H1 (cell line): ENCODE results near the gene CCDC92B. TPM values are rescaled to one million over a fixed set of nuclear protein-coding genes. Genes with fewer than 3 reads are reported as not detected.
"Not testable (repeated sequence)": the region's sequence is repeated elsewhere in the genome, so short reads cannot be mapped to it uniquely, and the experiment has no call there.

Experiments used
- CTCF ChIA-PET: fragments of 300-600 bp; sonication (Branson Sonifier 250); formaldehyde crosslinking; loops from one replicate; lab custom pipeline; 2021; ENCODE audit not compliant: partially characterized antibody; lab: Charles Lee
- POLR2A ChIA-PET: fragments of 300-600 bp; sonication (Branson Sonifier 250); formaldehyde crosslinking; loops from one replicate; lab custom pipeline; 2021; ENCODE audit warnings: inconsistent platforms; ENCODE audit not compliant: partially characterized antibody; lab: Charles Lee
- DNase-seq, 2 experiments: peaks; one replicate each; pipeline versions ENCODE4 v3.0.0 to v3.0.0-alpha.2; 2010 to 2022; ENCODE audit warnings: low spot score in 2 of 2, low read depth in 1 of 2, mixed read lengths in 1 of 2
- FAIRE-seq: peaks from 2 replicates; lab custom pipeline; 2011; peaks lifted over from hg19 to GRCh38; lab: Jason Lieb, UNC
- H2AFZ ChIP-seq: 2 replicates; pipeline ENCODE4 v1.8.1; 2012; ENCODE audit warnings: low read length, inconsistent platforms
- H2AK5ac ChIP-seq: 2 replicates; pipeline ENCODE4 v1.6.1; 2013; ENCODE audit warnings: low read depth, low read length
- H2BK120ac ChIP-seq: replicated peaks from 2 replicates; pipeline ENCODE3; 2013; ENCODE audit warnings: low read depth, low read length, inconsistent platforms
- H2BK12ac ChIP-seq: 2 replicates; pipeline ENCODE4 v1.6.1; 2013; ENCODE audit warnings: low read depth, low read length
- H2BK15ac ChIP-seq: 2 replicates; pipeline ENCODE4 v1.6.1; 2013; ENCODE audit warnings: low read length
- H2BK20ac ChIP-seq: 2 replicates; pipeline ENCODE4 v1.6.1; 2013; ENCODE audit warnings: low read length
- H2BK5ac ChIP-seq: 2 replicates; pipeline ENCODE4 v1.6.1; 2013; ENCODE audit warnings: low read depth, low read length
- H3K14ac ChIP-seq: 2 replicates; pipeline ENCODE4 v1.6.1; 2013; ENCODE audit warnings: inconsistent platforms; ENCODE audit not compliant: insufficient read length
- H3K18ac ChIP-seq: 2 replicates; pipeline ENCODE4 v1.6.1; 2013; ENCODE audit warnings: low read length; ENCODE audit errors: extremely low read depth
- H3K23ac ChIP-seq: 2 replicates; pipeline ENCODE4 v1.6.1; 2013; ENCODE audit warnings: inconsistent platforms; ENCODE audit not compliant: insufficient read length
- H3K23me2 ChIP-seq: 2 replicates; pipeline ENCODE4 v1.6.1; 2013; ENCODE audit warnings: low read depth, low read length
- H3K27ac ChIP-seq: 2 replicates; pipeline ENCODE4 v1.6.1; 2011; ENCODE audit warnings: low read depth, low read length, inconsistent platforms
- H3K27me3 ChIP-seq, 4 experiments: replicated peaks in 1 of 4; 1 replicate in 1 of 4; 2 replicates in 3 of 4; pipeline versions ENCODE4 v1.6.1 to v1.8.1; 2011 to 2013; ENCODE audit warnings: low read length in 3 of 4, mild to moderate bottlenecking in 3 of 4, inconsistent platforms in 2 of 4, mixed read lengths in 2 of 4, moderate library complexity in 1 of 4; ENCODE audit not compliant: control insufficient read depth in 3 of 4, insufficient read depth in 3 of 4; ENCODE audit errors: extremely low read depth in 1 of 4
- H3K36me3 ChIP-seq, 4 experiments: 2 replicates each; pipeline versions ENCODE4 v1.6.1 to v1.8.1; 2011 to 2013; ENCODE audit warnings: mild to moderate bottlenecking in 4 of 4, low read length in 3 of 4, moderate library complexity in 2 of 4, control low read depth in 1 of 4, inconsistent platforms in 1 of 4; ENCODE audit not compliant: insufficient read depth in 4 of 4, control insufficient read depth in 2 of 4
- H3K4ac ChIP-seq: replicated peaks from 2 replicates; pipeline ENCODE3; 2013; ENCODE audit warnings: low read length, low read depth, mixed read lengths, inconsistent platforms; ENCODE audit not compliant: insufficient read length
- H3K4me1 ChIP-seq, 4 experiments: replicated peaks in 1 of 4; 1 replicate in 1 of 4; 2 replicates in 3 of 4; pipeline versions ENCODE4 v1.6.1 to v1.8.1; 2011 to 2013; ENCODE audit warnings: low read length in 3 of 4, inconsistent platforms in 2 of 4, mixed read lengths in 1 of 4; ENCODE audit not compliant: insufficient read depth in 4 of 4, control insufficient read depth in 3 of 4
- H3K4me2 ChIP-seq, 2 experiments: 2 replicates each; pipeline versions ENCODE4 v1.6.1 to v1.8.1; 2011 to 2013; ENCODE audit warnings: low read depth in 2 of 2, low read length in 2 of 2, control low read depth in 1 of 2, inconsistent platforms in 1 of 2, mild to moderate bottlenecking in 1 of 2; ENCODE audit not compliant: insufficient read depth in 1 of 2
- H3K4me3 ChIP-seq, 4 experiments: fragments of 200-600, 300-600 bp in 1 of 4; sonication (generic), shearing (Covaris generic), sonication (Bioruptor Twin) in 1 of 4; 2 replicates each; pipeline versions ENCODE4 v1.5.1 to v1.8.1; 2011 to 2016; ENCODE audit warnings: low read length in 4 of 4, low read depth in 3 of 4, control low read depth in 2 of 4, inconsistent platforms in 2 of 4, mild to moderate bottlenecking in 2 of 4, mixed read lengths in 1 of 4, moderate library complexity in 1 of 4; ENCODE audit not compliant: insufficient read depth in 2 of 4; ENCODE audit errors: extremely low read depth in 1 of 4
- H3K56ac ChIP-seq: replicated peaks from 2 replicates; pipeline ENCODE3; 2013; ENCODE audit warnings: low read depth, mild to moderate bottlenecking, mixed read lengths, low read length, inconsistent platforms; ENCODE audit not compliant: insufficient read length
- H3K79me1 ChIP-seq: 2 replicates; pipeline ENCODE4 v1.6.1; 2013; ENCODE audit warnings: low read depth, low read length, control low read depth
- H3K79me2 ChIP-seq, 2 experiments: 2 replicates each; pipeline versions ENCODE4 v1.6.1 to v1.8.1; 2012 to 2013; ENCODE audit warnings: low read length in 2 of 2, mild to moderate bottlenecking in 2 of 2, inconsistent platforms in 1 of 2; ENCODE audit not compliant: insufficient read depth in 2 of 2, control insufficient read depth in 1 of 2
- H3K9ac ChIP-seq, 4 experiments: replicated peaks in 1 of 4; 1 replicate in 1 of 4; 2 replicates in 3 of 4; pipeline versions ENCODE4 v1.6.1 to v1.8.1; 2011 to 2013; ENCODE audit warnings: low read depth in 3 of 4, low read length in 3 of 4, control low read depth in 2 of 4, mild to moderate bottlenecking in 2 of 4, moderate library complexity in 2 of 4, inconsistent platforms in 1 of 4; ENCODE audit errors: extremely low read depth in 1 of 4
- H3K9me3 ChIP-seq, 2 experiments: 2 replicates each; pipeline versions ENCODE4 v1.6.1 to v1.8.1; 2012 to 2013; ENCODE audit warnings: mild to moderate bottlenecking in 2 of 2, moderate library complexity in 2 of 2, control low read depth in 1 of 2, inconsistent platforms in 1 of 2, low read depth in 1 of 2, low read length in 1 of 2, mixed read lengths in 1 of 2; ENCODE audit not compliant: insufficient read depth in 2 of 2
- H4K20me1 ChIP-seq, 2 experiments: replicated peaks in 1 of 2; 2 replicates each; pipeline versions ENCODE3 to v1.8.1; 2011 to 2013; ENCODE audit warnings: inconsistent platforms in 2 of 2, low read length in 2 of 2, mild to moderate bottlenecking in 1 of 2; ENCODE audit not compliant: insufficient read depth in 2 of 2, control insufficient read depth in 1 of 2
- H4K5ac ChIP-seq: 2 replicates; pipeline ENCODE4 v1.6.1; 2013; ENCODE audit warnings: low read length, low read depth, mixed read lengths, inconsistent platforms; ENCODE audit not compliant: insufficient read length
- H4K8ac ChIP-seq: 2 replicates; pipeline ENCODE4 v1.8.0; 2013; ENCODE audit warnings: mild to moderate bottlenecking, moderate library complexity, low read length, inconsistent platforms; ENCODE audit not compliant: insufficient read depth; ENCODE audit errors: extremely low read depth
- H4K91ac ChIP-seq: replicated peaks from 2 replicates; pipeline ENCODE3; 2013; ENCODE audit warnings: low read length, mixed read lengths, inconsistent platforms; ENCODE audit not compliant: insufficient read length
- WGBS, 2 experiments: shearing (Covaris generic) in 1 of 2; methylation state at CpG; one replicate each; pipeline versions ENCODE4 v1.1.6 to v1.1.7; 2013 to 2015; ENCODE audit warnings: low lambda C conversion rate in 2 of 2, mixed read lengths in 2 of 2, inconsistent platforms in 1 of 2, low coverage in 1 of 2, missing lambda C conversion rate in 1 of 2; ENCODE audit not compliant: insufficient replicate concordance in 2 of 2, insufficient coverage in 1 of 2, insufficient read length in 1 of 2; ENCODE audit errors: extremely low coverage in 1 of 2, missing lambda C conversion rate in 1 of 2; 5-methylcytosine and 5-hydroxymethylcytosine counted together
- polyA plus RNA-seq, 7 experiments: library from polyadenylated mRNA; depleted of rRNA in 3 of 7; stranded (reverse) in 5 of 7; unstranded in 2 of 7; fragments of >200 nt in 5 of 7; fragments of 200-250 nt in 2 of 7; gene quantifications; 1 replicate in 5 of 7; 2 replicates in 1 of 7; 4 replicates in 1 of 7; pipeline versions ENCODE4 v1.2.1 to v1.2.3, GENCODE V29; 2011 to 2013; ENCODE audit warnings: missing spikeins in 2 of 7, mixed read lengths in 2 of 7
- total RNA-seq: library from RNA; stranded (reverse); fragmentation: NEBNext Ultra II Directional; extraction: Animal tissue kit (Norgen Biotek cat#: 25700); gene quantifications from 2 replicates; pipeline ENCODE4 v1.2.1, GENCODE V29; 2021

The CCDC92B gene
- total and polyA plus RNA-seq, 2 of the 8 experiments (the other 6 are each of a cell fraction or from before 2014, with no cell fraction given), result 5.5 to 12.1 TPM

- H4K8ac ChIP-seq, H2AK5ac ChIP-seq, FAIRE-seq, H2AFZ ChIP-seq, H3K9ac ChIP-seq, H3K79me2 ChIP-seq, H3K79me1 ChIP-seq, H2BK120ac ChIP-seq, H2BK20ac ChIP-seq, DNase-seq, H3K56ac ChIP-seq, H3K27me3 ChIP-seq, H4K91ac ChIP-seq, H3K9me3 ChIP-seq, H2BK12ac ChIP-seq, H3K4me2 ChIP-seq, H3K27ac ChIP-seq, H3K4ac ChIP-seq, H3K4me3 ChIP-seq, H4K5ac ChIP-seq, H3K4me1 ChIP-seq, H3K18ac ChIP-seq, H3K23ac ChIP-seq, H3K23me2 ChIP-seq, H3K14ac ChIP-seq, H2BK15ac ChIP-seq, H2BK5ac ChIP-seq: not testable (repeated sequence)
- ChIA-PET POLR2A (interaction anchor here (1.4 kb wide), 1 partner anchor 12 kb away, joined by 3 read pairs; no protein-coding TSS in a partner anchor), CTCF (interaction anchor here (0.7 to 1.2 kb wide), 3 partner anchors 10 to 14 kb away, joined by 3 read pairs; no protein-coding TSS in a partner anchor)
- WGBS, 2 experiments, result 95% methylated on average over 18 of the region's 18 CpGs; no CpG with 5 or more reads in 1 of the 2 experiments
- peaks cover 0 to 48% (median 21%) of the 10 kb centered on the region in 4 experiments for H3K36me3 ChIP-seq
- H4K20me1 ChIP-seq, result peaks cover 0 to 17% of the 10 kb centered on the region in 2 experiments
Observed at GRCh38 chr17:2699216-2699805, 50.1 kb downstream of the CCDC92B start.
